Endothelial cell of umbilical vein (primary cell): ENCODE results near the gene GRAMD1B. TPM values are rescaled to one million over a fixed set of nuclear protein-coding genes. Genes with fewer than 3 reads are reported as not detected.

Experiments
- BruUV-seq: library from RNA; stranded (reverse); fragments of 400-500 nt; replicated peaks from 2 replicates; lab custom pipeline; 2021; lab: Mats Ljungman, UMichigan
- CTCF ChIA-PET: fragments of 300-600, 350-600 bp; sonication (Branson Sonifier 250); formaldehyde crosslinking; loops from one replicate; lab custom pipeline; 2021; ENCODE audit warnings: antibody characterized with exemption, inconsistent platforms; lab: Charles Lee
- POLR2A ChIA-PET: fragments of 300-600, 350-600 bp; sonication (Branson Sonifier 250); formaldehyde crosslinking; loops from one replicate; lab custom pipeline; 2021; ENCODE audit warnings: antibody characterized with exemption, inconsistent platforms; lab: Charles Lee
- DNase-seq: peaks from one replicate; pipeline ENCODE4 v3.0.0-alpha.2; 2011; ENCODE audit warnings: low read depth, low spot score
- FAIRE-seq: peaks from 2 replicates; lab custom pipeline; 2011; peaks lifted over from hg19 to GRCh38; lab: Jason Lieb, UNC
- H2AFZ ChIP-seq: 2 replicates; pipeline ENCODE4 v1.6.0; 2012; ENCODE audit warnings: low read depth, low read length, control low read depth, inconsistent platforms
- H3K27ac ChIP-seq: 2 replicates; pipeline ENCODE4 v1.5.1; 2011; ENCODE audit warnings: low read depth, mild to moderate bottlenecking, control low read depth, low read length, moderate library complexity; ENCODE audit not compliant: insufficient read depth
- H3K27me3 ChIP-seq, 2 experiments: 2 replicates each; pipeline versions ENCODE4 v1.6.0 to v1.6.1; 2011; ENCODE audit warnings: low read length in 2 of 2, mixed read lengths in 1 of 2; ENCODE audit not compliant: control insufficient read depth in 2 of 2, insufficient read depth in 2 of 2
- H3K36me3 ChIP-seq, 2 experiments: 2 replicates in 1 of 2; 3 replicates in 1 of 2; pipeline ENCODE4 v1.5.1; 2011; ENCODE audit warnings: low read length in 2 of 2, mild to moderate bottlenecking in 1 of 2, moderate library complexity in 1 of 2; ENCODE audit not compliant: control insufficient read depth in 2 of 2, insufficient read depth in 2 of 2; ENCODE audit errors: extremely low read depth in 1 of 2
- H3K4me1 ChIP-seq: 3 replicates; pipeline ENCODE4 v1.5.1; 2011; ENCODE audit warnings: mild to moderate bottlenecking, low read length; ENCODE audit not compliant: control insufficient read depth, insufficient read depth; ENCODE audit errors: extremely low read depth
- H3K4me2 ChIP-seq: 2 replicates; pipeline ENCODE4 v1.6.1; 2011; ENCODE audit warnings: low read length, control low read depth, mixed read lengths; ENCODE audit not compliant: insufficient read depth
- H3K4me3 ChIP-seq, 3 experiments: fragments of 200-600 bp in 1 of 3; sonication (generic), shearing (Covaris generic) in 1 of 3; replicated peaks in 1 of 3; 2 replicates each; pipeline ENCODE4 v1.5.1; 2011 to 2016; ENCODE audit warnings: control low read depth in 3 of 3, low read length in 3 of 3, mild to moderate bottlenecking in 2 of 3, inconsistent platforms in 1 of 3, low read depth in 1 of 3, moderate library complexity in 1 of 3; ENCODE audit not compliant: insufficient read depth in 1 of 3
- H3K79me2 ChIP-seq: 2 replicates; pipeline ENCODE4 v1.6.0; 2012; ENCODE audit warnings: low read length, inconsistent platforms; ENCODE audit not compliant: control insufficient read depth, insufficient read depth
- H3K9ac ChIP-seq: replicated peaks from 2 replicates; pipeline ENCODE3; 2011; ENCODE audit warnings: low read length, control low read depth; ENCODE audit not compliant: insufficient read depth; ENCODE audit errors: extremely low read depth
- H3K9me1 ChIP-seq: replicated peaks from 3 replicates; pipeline ENCODE4 v1.6.0; 2011; ENCODE audit warnings: mild to moderate bottlenecking, low read length; ENCODE audit not compliant: control insufficient read depth, insufficient read depth; ENCODE audit errors: extremely low read depth
- H3K9me3 ChIP-seq: replicated peaks from 2 replicates; pipeline ENCODE4 v1.5.1; 2012; ENCODE audit warnings: low read length, inconsistent platforms; ENCODE audit not compliant: control insufficient read depth, insufficient read depth
- H4K20me1 ChIP-seq: replicated peaks from 2 replicates; pipeline ENCODE3; 2011; ENCODE audit warnings: mild to moderate bottlenecking, low read length; ENCODE audit not compliant: control insufficient read depth, insufficient read depth; ENCODE audit errors: extremely low read depth
- CTCF ChIP-seq, 2 donors: IDR thresholded peaks; 1 replicate in 1 of 2; 2 replicates in 1 of 2; pipeline ENCODE4 v1.5.1; 2011; ENCODE audit warnings: low read length in 2 of 2, mild to moderate bottlenecking in 2 of 2, moderate library complexity in 2 of 2, control low read depth in 1 of 2, inconsistent platforms in 1 of 2, low read depth in 1 of 2; ENCODE audit not compliant: insufficient read depth in 1 of 2; ENCODE audit errors: extremely low read depth in 1 of 2
- EZH2 ChIP-seq: IDR thresholded peaks from 2 replicates; pipeline ENCODE4 v1.6.1; 2012; ENCODE audit warnings: borderline replicate concordance, low read depth, mild to moderate bottlenecking, moderate library complexity, low read length, inconsistent platforms; ENCODE audit not compliant: severe bottlenecking
- FOS ChIP-seq: IDR thresholded peaks from 2 replicates; pipeline ENCODE4 v1.6.1; 2011; ENCODE audit warnings: mild to moderate bottlenecking, low read length, moderate library complexity, borderline replicate concordance; ENCODE audit not compliant: insufficient read depth
- GATA2 ChIP-seq: IDR thresholded peaks from 2 replicates; pipeline ENCODE4 v1.7.0; 2011; ENCODE audit warnings: low read depth, mild to moderate bottlenecking, moderate library complexity, mixed read lengths, low read length; ENCODE audit not compliant: insufficient read length, insufficient read depth
- JUN ChIP-seq: IDR thresholded peaks from 2 replicates; pipeline ENCODE4 v1.6.1; 2011; ENCODE audit warnings: borderline replicate concordance, low read depth; ENCODE audit not compliant: insufficient read length, insufficient read depth
- MAX ChIP-seq: IDR thresholded peaks from 2 replicates; pipeline ENCODE4 v1.6.1; 2011; ENCODE audit not compliant: insufficient read depth, insufficient read length
- MYC ChIP-seq: IDR thresholded peaks from one replicate; pipeline ENCODE4 v1.6.1; 2011; ENCODE audit warnings: mild to moderate bottlenecking, low read depth, low read length
- POLR2A ChIP-seq: IDR thresholded peaks from 2 replicates; pipeline ENCODE4 v1.6.1; 2012; ENCODE audit warnings: low read depth, mild to moderate bottlenecking, control low read depth, low read length
- POLR2AphosphoS5 ChIP-seq: IDR thresholded peaks from 2 replicates; pipeline ENCODE4 v1.6.1; 2012; ENCODE audit warnings: low read depth, mild to moderate bottlenecking, control low read depth, low read length, moderate library complexity; ENCODE audit not compliant: insufficient read depth
- dilution Hi-C: fragments of 300-500 bp; cut with MboI; formaldehyde crosslinking; loops from one replicate; pipeline ENCODE4 v1.15.0; 2019; ENCODE audit warnings: low sequenced_read_pairs; ENCODE audit not compliant: extremely low pct_ligation_motif_present
- intact Hi-C: fragments of 100-400 bp; cut with micrococcal nuclease; formaldehyde crosslinking; loops from one replicate; pipeline ENCODE4 v1.10.0; 2022
- polyA plus RNA-seq, 4 experiments: library from polyadenylated mRNA; depleted of rRNA in 3 of 4; stranded (reverse) in 3 of 4; unstranded in 1 of 4; fragments of >200 nt; gene quantifications; 2 replicates each; pipeline versions ENCODE4 v1.2.1 to v1.2.3, GENCODE V29; 2011 to 2012; ENCODE audit warnings: missing spikeins in 1 of 4
- total RNA-seq: library from RNA; stranded (reverse); gene quantifications from 2 replicates; pipeline ENCODE4 v1.2.3, GENCODE V29; 2021

Gene GRAMD1B
- total and polyA plus RNA-seq, 2 donors (not counting 3 experiments of a cell fraction or from before 2014, with no cell fraction given), result 5.1 to 11.1 TPM

- Histone ChIP-seq H3K4me3 (no peak overlapping the region), H3K27me3 (no peaks in the 10 kb centered on the region), H2AFZ (no peak overlapping the region), H3K4me1 (no peaks in the 10 kb centered on the region), H3K9me1 (no peaks in the 10 kb centered on the region), H3K36me3 (no peaks in the 10 kb centered on the region), H3K79me2 (no peaks in the 10 kb centered on the region), H3K4me2 (no peak overlapping the region), H3K9ac (no peak overlapping the region), H3K27ac (no peak overlapping the region), H3K9me3 (no peaks in the 10 kb centered on the region), H4K20me1 (no peaks in the 10 kb centered on the region)
- intact Hi-C loops, result no loop called here
- ChIA-PET POLR2A (no interaction called here), CTCF (no interaction called here)
- no peak for DNase-seq
- no peak for FAIRE-seq
- TF ChIP-seq FOS, result no peak
- no peak for TF ChIP-seq MAX
- TF ChIP-seq POLR2AphosphoS5, result no peak
- TF ChIP-seq GATA2, result no peak
- no peak for TF ChIP-seq POLR2A
- no peak for TF ChIP-seq EZH2
- no peak for TF ChIP-seq CTCF (IDR thresholded peaks at IDR 0.05; ENCODE audit: extremely low read depth in 1 of 2, insufficient read depth in 1 of 2, low read depth in 1 of 2, low read length in 2 of 2)
- TF ChIP-seq JUN, result no peak
- no peak for TF ChIP-seq MYC
- no TSS peak for BruUV-seq
- dilution Hi-C loops, result no loop called here
These were observed 178.3 kb downstream of the GRAMD1B start for GRCh38 chr11:123608371-123608770.
